Thymus (tissue), 11 donors: ENCODE measurements around the gene CERCAM. TPM values are rescaled to one million over a fixed set of nuclear protein-coding genes. Genes with fewer than 3 reads are reported as not detected.

Source experiments
- DNase-seq, 9 donors: peaks; one replicate each; pipeline ENCODE4 v3.0.0-alpha.2; 2013; ENCODE audit warnings: low spot score in 9 of 9, low read depth in 6 of 9, missing footprints in 1 of 9
- H3K27ac ChIP-seq, 2 donors: one replicate each; pipeline ENCODE4 v1.5.1; 2013; ENCODE audit warnings: control low read depth in 1 of 2, low read depth in 1 of 2, low read length in 1 of 2, mild to moderate bottlenecking in 1 of 2, moderate library complexity in 1 of 2
- H3K27me3 ChIP-seq, 2 donors: one replicate each; pipeline ENCODE4 v1.5.1; 2013; ENCODE audit warnings: low read length in 1 of 2; ENCODE audit not compliant: control insufficient read depth in 2 of 2, insufficient read depth in 1 of 2
- H3K36me3 ChIP-seq, 2 donors: one replicate each; pipeline ENCODE4 v1.5.1; 2013; ENCODE audit warnings: low read length in 1 of 2, mild to moderate bottlenecking in 1 of 2, moderate library complexity in 1 of 2; ENCODE audit not compliant: control insufficient read depth in 2 of 2, insufficient read depth in 2 of 2
- H3K4me1 ChIP-seq, 2 donors: one replicate each; pipeline ENCODE4 v1.5.1; 2013; ENCODE audit warnings: low read length in 2 of 2; ENCODE audit not compliant: control insufficient read depth in 2 of 2, insufficient read depth in 2 of 2
- H3K4me3 ChIP-seq, 2 donors: one replicate each; pipeline ENCODE4 v1.5.1; 2013; ENCODE audit warnings: low read length in 2 of 2, control low read depth in 1 of 2, mild to moderate bottlenecking in 1 of 2
- H3K9me3 ChIP-seq, 2 donors: one replicate each; pipeline ENCODE4 v1.5.1; 2013; ENCODE audit warnings: low read length in 1 of 2, mild to moderate bottlenecking in 1 of 2; ENCODE audit not compliant: control insufficient read depth in 2 of 2, insufficient read depth in 1 of 2
- WGBS: extraction: QIAGEN DNeasy Blood & Tissue Kit; methylation state at CpG from one replicate; pipeline ENCODE4 v1.1.7; 2013; 5-methylcytosine and 5-hydroxymethylcytosine counted together
- polyA plus RNA-seq: library from polyadenylated mRNA; stranded (reverse); fragments of 200-250 nt; gene quantifications from one replicate; pipeline ENCODE4 v1.2.3, GENCODE V29; 2013
- total RNA-seq: library from RNA; stranded (reverse); fragments of 120-200 nt; gene quantifications from one replicate; pipeline ENCODE4 v1.2.4, GENCODE V29; 2013
- donor health status: healthy.

Gene CERCAM
- total and polyA plus RNA-seq, 2 donors, result 2.3 to 3.1 TPM

GRCh38 chr9:128390813-128391711 lies 29.6 kb upstream of the CERCAM start:
- Histone ChIP-seq H3K4me3 (no peak overlapping the region), H3K4me1 (no peaks in the 10 kb centered on the region), H3K27me3 (peaks cover 0 to 58% of the 10 kb centered on the region in 2 donors), H3K27ac (no peak overlapping the region), H3K36me3 (peaks cover 49 to 78% of the 10 kb centered on the region in 2 donors), H3K9me3 (peaks cover 0 to 4% of the 10 kb centered on the region in 2 donors)
- DNase-seq, result no peak
- 98% methylated on average over 8 of the region's 8 CpGs for whole genome bisulfite sequencing

- Histone ChIP-seq H3K4me1 (no peaks in the 10 kb centered on the region), H3K9me3 (peaks cover 0 to 4% of the 10 kb centered on the region in 2 donors), H3K27ac (no peak overlapping the region), H3K36me3 (peaks cover 49 to 69% of the 10 kb centered on the region in 2 donors), H3K27me3 (peaks cover 3 to 66% of the 10 kb centered on the region in 2 donors), H3K4me3 (no peak overlapping the region)
- DNase-seq, result no peak
- WGBS, result 95% methylated on average over 21 of the region's 21 CpGs
Measured at GRCh38 chr9:128391956-128392301, 28.7 kb upstream of the CERCAM start.

- WGBS, result 94% methylated on average over 88 of the region's 88 CpGs
- DNase-seq, result no peak
- Histone ChIP-seq H3K27me3 (peaks cover 4 to 72% of the 10 kb centered on the region in 2 donors), H3K4me1 (no peaks in the 10 kb centered on the region), H3K4me3 (no peak overlapping the region), H3K9me3 (peaks cover 0 to 4% of the 10 kb centered on the region in 2 donors), H3K36me3 (peaks cover 43 to 63% of the 10 kb centered on the region in 2 donors), H3K27ac (no peak overlapping the region)
Measured at GRCh38 chr9:128392302-128393144, 28.1 kb upstream of the CERCAM start.

GRCh38 chr9:128393145-128393775 lies 27.4 kb upstream of the CERCAM start:
- Histone ChIP-seq H3K36me3 (peaks cover 35 to 56% of the 10 kb centered on the region in 2 donors), H3K4me3 (no peak overlapping the region), H3K27ac (no peak overlapping the region), H3K4me1 (no peaks in the 10 kb centered on the region), H3K9me3 (peaks cover 0 to 4% of the 10 kb centered on the region in 2 donors), H3K27me3 (peaks cover 4 to 79% of the 10 kb centered on the region in 2 donors)
- 91% methylated on average over 56 of the region's 56 CpGs for WGBS
- no peak for DNase-seq

- Histone ChIP-seq H3K4me3 (no peak overlapping the region), H3K27ac (no peak overlapping the region), H3K9me3 (peaks cover 0 to 4% of the 10 kb centered on the region in 2 donors), H3K27me3 (peaks cover 4 to 82% of the 10 kb centered on the region in 2 donors), H3K36me3 (peaks cover 28 to 49% of the 10 kb centered on the region in 2 donors), H3K4me1 (no peaks in the 10 kb centered on the region)
- 94% methylated on average over 7 of the region's 7 CpGs for WGBS
- no peak for DNase-seq
Measured at GRCh38 chr9:128393970-128394369, 26.7 kb upstream of the CERCAM start.

GRCh38 chr9:128394379-128395168 lies 26.1 kb upstream of the CERCAM start:
- no peaks in the 10 kb centered on the region for H3K4me1 ChIP-seq
- WGBS, result 94% methylated on average over 9 of the region's 9 CpGs
- no peak overlapping the region for H3K4me3 ChIP-seq
- H3K27ac ChIP-seq, result no peak overlapping the region
- no peak for DNase-seq
- peaks cover 22 to 43% of the 10 kb centered on the region in 2 donors for H3K36me3 ChIP-seq
- peaks cover 0 to 4% of the 10 kb centered on the region in 2 donors for H3K9me3 ChIP-seq
- peaks cover 4 to 87% of the 10 kb centered on the region in 2 donors for H3K27me3 ChIP-seq

GRCh38 chr9:128396970-128397613 lies 23.6 kb upstream of the CERCAM start:
- Histone ChIP-seq H3K36me3 (peaks cover 5 to 18% of the 10 kb centered on the region in 2 donors), H3K9me3 (peaks cover 0 to 4% of the 10 kb centered on the region in 2 donors), H3K4me3 (no peak overlapping the region), H3K27ac (no peak overlapping the region), H3K4me1 (no peaks in the 10 kb centered on the region), H3K27me3 (peaks cover 4 to 76% of the 10 kb centered on the region in 2 donors)
- 12% methylated on average over 19 of the region's 19 CpGs for WGBS
- DNase-seq, result no peak

- no peak overlapping the region for H3K4me3 ChIP-seq
- DNase-seq, result no peak
- peaks cover 4 to 69% of the 10 kb centered on the region in 2 donors for H3K27me3 ChIP-seq
- H3K36me3 ChIP-seq, result peaks cover under 1 to 10% of the 10 kb centered on the region in 2 donors
- no peaks in the 10 kb centered on the region for H3K4me1 ChIP-seq
- 82% methylated on average over 7 of the region's 7 CpGs for WGBS
- peaks cover 0 to 4% of the 10 kb centered on the region in 2 donors for H3K9me3 ChIP-seq
- H3K27ac ChIP-seq, result no peak overlapping the region
Measured at GRCh38 chr9:128397831-128398230, 22.8 kb upstream of the CERCAM start.
